H1 (cell line): ENCODE data around the gene XKR7.

ENCODE experiments used
- ATF2 ChIP-seq: IDR thresholded peaks from 2 replicates; pipeline ENCODE4 v1.6.1; 2012; ENCODE audit warnings: low read length, inconsistent platforms
- CTCF ChIP-seq, 3 experiments: IDR thresholded peaks; 1 replicate in 2 of 3; 2 replicates in 1 of 3; pipeline versions ENCODE4 v1.5.1 to v1.6.1; 2011; ENCODE audit warnings: low read length in 3 of 3, mild to moderate bottlenecking in 3 of 3, inconsistent platforms in 2 of 3, low read depth in 1 of 3, moderate library complexity in 1 of 3; ENCODE audit not compliant: insufficient read depth in 1 of 3; ENCODE audit errors: control extremely low read depth in 1 of 3
- EP300 ChIP-seq, 2 experiments: IDR thresholded peaks; 1 replicate in 1 of 2; 2 replicates in 1 of 2; pipeline ENCODE4 v1.6.1; 2011 to 2012; ENCODE audit warnings: low read depth in 2 of 2, low read length in 2 of 2, mild to moderate bottlenecking in 2 of 2, borderline replicate concordance in 1 of 2, inconsistent platforms in 1 of 2, moderate library complexity in 1 of 2
- GABPA ChIP-seq: IDR thresholded peaks from 2 replicates; pipeline ENCODE4 v1.6.1; 2011; ENCODE audit warnings: mild to moderate bottlenecking, low read length, moderate library complexity, borderline replicate concordance; ENCODE audit not compliant: insufficient read depth
- MAX ChIP-seq: IDR thresholded peaks from 2 replicates; pipeline ENCODE4 v1.6.1; 2012; ENCODE audit warnings: inconsistent platforms
- RBBP5 ChIP-seq: IDR thresholded peaks from 2 replicates; pipeline ENCODE4 v1.7.1; 2012; ENCODE audit warnings: low read depth, mild to moderate bottlenecking, inconsistent platforms, low read length, moderate library complexity, borderline replicate concordance
- RFX5 ChIP-seq: IDR thresholded peaks from 2 replicates; pipeline ENCODE4 v1.6.1; 2011; ENCODE audit warnings: low read depth, low read length, improper control_type of control experiment, borderline replicate concordance
- TCF12 ChIP-seq: IDR thresholded peaks from 2 replicates; pipeline ENCODE4 v1.6.1; 2011; ENCODE audit warnings: low read depth, mild to moderate bottlenecking, low read length
- YY1 ChIP-seq: IDR thresholded peaks from 2 replicates; pipeline ENCODE4 v1.6.1; 2011; ENCODE audit warnings: low read depth, mild to moderate bottlenecking, low read length
- ZNF274 ChIP-seq: IDR thresholded peaks from 2 replicates; pipeline ENCODE4 v1.7.0; 2012; ENCODE audit warnings: low read length, borderline replicate concordance; ENCODE audit errors: extremely low read depth

GRCh38 chr20:32006841-32007786 lies 39.2 kb downstream of the XKR7 start:
- TF ChIP-seq ZNF274 (no peak), GABPA (no peak), RFX5 (no peak), CTCF (IDR thresholded peaks at IDR 0.05; ENCODE audit: control extremely low read depth in 1 of 3, insufficient read depth in 1 of 3, low read depth in 1 of 3, low read length in 3 of 3) (no peak), MAX (peak; percentile 78), ATF2 (no peak), EP300 (IDR thresholded peaks at IDR 0.05; ENCODE audit: borderline replicate concordance in 1 of 2, low read depth in 2 of 2, low read length in 2 of 2) (no peak), TCF12 (no peak), YY1 (no peak), RBBP5 (no peak)
